GM19324 (cell line): Measurements from ENCODE around the gene GBGT1.
"Not testable (repeated sequence)": the region's sequence is repeated elsewhere in the genome, so short reads cannot be mapped to it uniquely, and the experiment has no call there.

ENCODE experiments used
- ATAC-seq: cut with Tn5 transposase; IDR thresholded peaks from one replicate; pipeline ENCODE4 v1.9.1; 2021; ENCODE audit warnings: mild to moderate bottlenecking, moderate library complexity; ENCODE audit not compliant: unreplicated experiment, low FRiP score

Gene GBGT1

GRCh38 chr9:133199648-133200321, 36.1 kb upstream of the GBGT1 start:
- no peak for ATAC-seq

GRCh38 chr9:133195029-133195428, 31.3 kb upstream of the GBGT1 start:
- no peak for ATAC-seq

GRCh38 chr9:133194597-133194996, 30.9 kb upstream of the GBGT1 start:
- ATAC-seq: no peak

- ATAC-seq: no peak
Measured at GRCh38 chr9:133191989-133192388, 28.3 kb upstream of the GBGT1 start.

- ATAC-seq: no peak
Measured at GRCh38 chr9:133189826-133190225, 26.1 kb upstream of the GBGT1 start.

- no peak for ATAC-seq
Measured at GRCh38 chr9:133188843-133189180, 25.1 kb upstream of the GBGT1 start.

- no peak for ATAC-seq
Measured at GRCh38 chr9:133188006-133188842, 24.5 kb upstream of the GBGT1 start.

- ATAC-seq: no peak
Measured at GRCh38 chr9:133187561-133188005, 23.9 kb upstream of the GBGT1 start.

- ATAC-seq: no peak
Measured at GRCh38 chr9:133186736-133187135, 23.0 kb upstream of the GBGT1 start.

- no peak for ATAC-seq
Measured at GRCh38 chr9:133184971-133185370, 21.3 kb upstream of the GBGT1 start.

GRCh38 chr9:133182151-133182550, 18.4 kb upstream of the GBGT1 start:
- ATAC-seq: no peak

GRCh38 chr9:133181561-133181960, 17.8 kb upstream of the GBGT1 start:
- ATAC-seq: no peak

- no peak for ATAC-seq
Measured at GRCh38 chr9:133180953-133181352, 17.2 kb upstream of the GBGT1 start.

- no peak for ATAC-seq
Measured at GRCh38 chr9:133173056-133173455, 9.3 kb upstream of the GBGT1 start.

- no peak for ATAC-seq
Measured at GRCh38 chr9:133171161-133171961, 7.6 kb upstream of the GBGT1 start.

GRCh38 chr9:133170716-133171115, 7.0 kb upstream of the GBGT1 start:
- no peak for ATAC-seq

- ATAC-seq: not testable (repeated sequence)
Measured at GRCh38 chr9:133169687-133170086, 6.0 kb upstream of the GBGT1 start.

- no peak for ATAC-seq
Measured at GRCh38 chr9:133169102-133169501, 5.4 kb upstream of the GBGT1 start.

- no peak for ATAC-seq
Measured at GRCh38 chr9:133168432-133168831, 4.7 kb upstream of the GBGT1 start.

- no peak for ATAC-seq
Measured at GRCh38 chr9:133167769-133168168, 4.1 kb upstream of the GBGT1 start.

- no peak for ATAC-seq
Measured at GRCh38 chr9:133167096-133167730, 3.5 kb upstream of the GBGT1 start.
